Astrocyte (in vitro differentiated cells and primary cell): Measurements from ENCODE around the gene CD247. TPM values are rescaled to one million over a fixed set of nuclear protein-coding genes. Genes with fewer than 3 reads are reported as not detected.

Experiments
- DNase-seq: peaks from one replicate; pipeline ENCODE4 v3.0.0-alpha.2; 2010; ENCODE audit warnings: low read depth
- FAIRE-seq: peaks from 2 replicates; lab custom pipeline; 2011; peaks lifted over from hg19 to GRCh38; lab: Jason Lieb, UNC
- H2AFZ ChIP-seq: 2 replicates; pipeline ENCODE4 v1.6.0; 2012; ENCODE audit warnings: low read depth, low read length, inconsistent platforms
- H3K27ac ChIP-seq: 2 replicates; pipeline ENCODE4 v1.5.1; 2011; ENCODE audit warnings: low read depth, low read length, inconsistent platforms
- H3K27me3 ChIP-seq: 2 replicates; pipeline ENCODE4 v1.6.0; 2011; ENCODE audit warnings: low read length, inconsistent platforms; ENCODE audit not compliant: insufficient read depth
- H3K36me3 ChIP-seq: 2 replicates; pipeline ENCODE4 v1.5.1; 2011; ENCODE audit warnings: low read length, inconsistent platforms; ENCODE audit not compliant: insufficient read depth
- H3K4me1 ChIP-seq: 2 replicates; pipeline ENCODE4 v1.5.1; 2011; ENCODE audit warnings: low read length, inconsistent platforms; ENCODE audit not compliant: insufficient read depth
- H3K4me2 ChIP-seq: 2 replicates; pipeline ENCODE4 v1.6.0; 2012; ENCODE audit warnings: low read length, inconsistent platforms
- H3K4me3 ChIP-seq: 2 replicates; pipeline ENCODE4 v1.5.1; 2011; ENCODE audit warnings: low read depth, mild to moderate bottlenecking, low read length, inconsistent platforms; ENCODE audit not compliant: insufficient read depth
- H3K79me2 ChIP-seq: 2 replicates; pipeline ENCODE4 v1.6.0; 2012; ENCODE audit warnings: mild to moderate bottlenecking, low read length, inconsistent platforms; ENCODE audit not compliant: insufficient read depth
- H3K9ac ChIP-seq: 2 replicates; pipeline ENCODE4 v1.6.0; 2012; ENCODE audit warnings: mild to moderate bottlenecking, low read length, inconsistent platforms
- H3K9me3 ChIP-seq: 2 replicates; pipeline ENCODE4 v1.5.1; 2012; ENCODE audit warnings: low read depth, mild to moderate bottlenecking, low read length, inconsistent platforms; ENCODE audit not compliant: insufficient read depth
- H4K20me1 ChIP-seq: 2 replicates; pipeline ENCODE4 v1.6.0; 2012; ENCODE audit warnings: low read length, inconsistent platforms; ENCODE audit not compliant: insufficient read depth
- H3K27ac Mint-ChIP-seq: one replicate; pipeline ENCODE4 v1.8.0; 2021; ENCODE audit warnings: mild to moderate bottlenecking, mixed read lengths; ENCODE audit not compliant: unreplicated experiment
- H3K27me3 Mint-ChIP-seq: one replicate; pipeline ENCODE4 v1.8.0; 2021; ENCODE audit warnings: low read depth, mixed read lengths; ENCODE audit not compliant: unreplicated experiment
- H3K36me3 Mint-ChIP-seq: one replicate; pipeline ENCODE4 v1.8.0; 2021; ENCODE audit warnings: low read depth, mixed read lengths; ENCODE audit not compliant: unreplicated experiment
- H3K4me1 Mint-ChIP-seq: one replicate; pipeline ENCODE4 v1.8.0; 2021; ENCODE audit warnings: low read depth, mixed read lengths; ENCODE audit not compliant: unreplicated experiment
- H3K4me3 Mint-ChIP-seq: one replicate; pipeline ENCODE4 v1.8.0; 2021; ENCODE audit warnings: mild to moderate bottlenecking, moderate library complexity, mixed read lengths; ENCODE audit not compliant: unreplicated experiment
- H3K9me3 Mint-ChIP-seq: one replicate; pipeline ENCODE4 v1.8.0; 2021; ENCODE audit warnings: mild to moderate bottlenecking, mixed read lengths; ENCODE audit not compliant: unreplicated experiment
- CTCF ChIP-seq: IDR thresholded peaks from 2 replicates; pipeline ENCODE4 v1.5.1; 2011; ENCODE audit warnings: low read depth, mild to moderate bottlenecking, inconsistent platforms, low read length, moderate library complexity; ENCODE audit not compliant: insufficient read depth
- EZH2 ChIP-seq: IDR thresholded peaks from 2 replicates; pipeline ENCODE4 v1.6.1; 2012; ENCODE audit warnings: mild to moderate bottlenecking, low read length, inconsistent platforms; ENCODE audit not compliant: insufficient read depth
- total RNA-seq: library from RNA; stranded (reverse); gene quantifications from 2 replicates; pipeline ENCODE4 v1.2.1, GENCODE V29; 2021

The CD247 gene
- total RNA-seq, 1 donor from 2014 or later = not detected

- H3K79me2 ChIP-seq = no peaks in the 10 kb centered on the region
- H3K27me3 ChIP-seq = no peaks in the 10 kb centered on the region
- FAIRE-seq (no peak), DNase-seq (no peak)
- no peak overlapping the region for H3K27ac ChIP-seq
- peaks cover 12% of the 10 kb centered on the region for H3K27me3 Mint-ChIP-seq
- H3K36me3 ChIP-seq = no peaks in the 10 kb centered on the region
- H3K4me1 Mint-ChIP-seq = no peaks in the 10 kb centered on the region
- H3K9me3 Mint-ChIP-seq = no peaks in the 10 kb centered on the region
- peak overlapping the region; percentile 87 for H3K4me3 Mint-ChIP-seq
- peak overlapping the region; percentile 90 for H3K4me2 ChIP-seq
- H3K36me3 Mint-ChIP-seq = no peaks in the 10 kb centered on the region
- no peak overlapping the region for H3K27ac Mint-ChIP-seq
- H3K4me1 ChIP-seq = peaks cover 9% of the 10 kb centered on the region
- peak overlapping the region; percentile 94 for H2AFZ ChIP-seq
- no peaks in the 10 kb centered on the region for H4K20me1 ChIP-seq
- no peaks in the 10 kb centered on the region for H3K9me3 ChIP-seq
- peak overlapping the region; percentile 35 for H3K9ac ChIP-seq
- no peak for TF ChIP-seq CTCF
- TF ChIP-seq EZH2 = no peak
- H3K4me3 ChIP-seq = peak overlapping the region; percentile 56
Measured at GRCh38 chr1:167554028-167554779, 35.9 kb upstream of the CD247 start.

GRCh38 chr1:167553136-167554027, 35.1 kb upstream of the CD247 start, which contains the start of gene CREG1:
Gene CREG1 (minus strand): TSS chr1:167553762.
- no peaks in the 10 kb centered on the region for H3K9me3 ChIP-seq
- Mint-ChIP-seq H3K27me3 (peaks cover 12% of the 10 kb centered on the region), H3K27ac (no peak within 1 kb of the TSS), H3K9me3 (no peaks in the 10 kb centered on the region), H3K4me3 (peak within 1 kb of the TSS; percentile 87), H3K36me3 (no peaks in the 10 kb centered on the region), H3K4me1 (peaks cover 3% of the 10 kb centered on the region)
- no peaks in the 10 kb centered on the region for H3K79me2 ChIP-seq
- H3K4me2 ChIP-seq = peak within 1 kb of the TSS; percentile 90
- H3K9ac ChIP-seq = peak within 1 kb of the TSS; percentile 65
- no peak within 1 kb of the TSS for H3K27ac ChIP-seq
- DNase-seq (peak; percentile 80), FAIRE-seq (no peak)
- no peaks in the 10 kb centered on the region for H3K27me3 ChIP-seq
- TF ChIP-seq EZH2 (no peak), CTCF (no peak)
- H4K20me1 ChIP-seq = no peaks in the 10 kb centered on the region
- H3K4me1 ChIP-seq = peaks cover 9% of the 10 kb centered on the region
- no peaks in the 10 kb centered on the region for H3K36me3 ChIP-seq
- H2AFZ ChIP-seq = peak within 1 kb of the TSS; percentile 94
- H3K4me3 ChIP-seq = peak within 1 kb of the TSS; percentile 56
